ENCODE results near the gene AKR1D1. TPM values are rescaled to one million over a fixed set of nuclear protein-coding genes. Genes with fewer than 3 reads are reported as not detected.

AKR1D1 gene
- total RNA-seq, 1 donor from 2014 or later = not detected

DNA sequence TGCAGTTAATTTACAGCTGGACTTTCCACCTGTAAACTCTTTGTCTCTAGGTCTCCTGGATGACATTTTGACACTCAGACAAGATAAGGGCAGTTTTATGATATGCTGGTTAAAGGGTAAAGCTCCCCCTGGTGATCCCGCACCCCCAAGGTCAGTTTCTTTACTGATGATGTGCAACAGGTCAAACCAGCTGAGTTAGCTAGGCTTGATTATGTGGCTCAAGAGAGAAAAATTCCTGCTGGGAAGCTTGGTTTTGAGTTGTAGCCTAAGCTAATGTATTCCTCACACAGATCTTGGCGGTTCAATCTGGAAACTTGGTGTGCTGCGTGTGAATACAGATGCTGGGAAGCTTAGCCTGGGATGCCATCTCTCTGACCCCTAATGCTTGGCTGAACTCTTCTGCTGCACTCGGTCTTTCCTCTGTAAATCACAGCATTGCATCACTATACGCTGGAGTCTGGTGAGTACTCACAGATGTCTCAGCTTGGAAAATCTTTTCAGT lies 11.4 kb upstream of the AKR1D1 start:
- TF ChIP-seq, protein P1, sequence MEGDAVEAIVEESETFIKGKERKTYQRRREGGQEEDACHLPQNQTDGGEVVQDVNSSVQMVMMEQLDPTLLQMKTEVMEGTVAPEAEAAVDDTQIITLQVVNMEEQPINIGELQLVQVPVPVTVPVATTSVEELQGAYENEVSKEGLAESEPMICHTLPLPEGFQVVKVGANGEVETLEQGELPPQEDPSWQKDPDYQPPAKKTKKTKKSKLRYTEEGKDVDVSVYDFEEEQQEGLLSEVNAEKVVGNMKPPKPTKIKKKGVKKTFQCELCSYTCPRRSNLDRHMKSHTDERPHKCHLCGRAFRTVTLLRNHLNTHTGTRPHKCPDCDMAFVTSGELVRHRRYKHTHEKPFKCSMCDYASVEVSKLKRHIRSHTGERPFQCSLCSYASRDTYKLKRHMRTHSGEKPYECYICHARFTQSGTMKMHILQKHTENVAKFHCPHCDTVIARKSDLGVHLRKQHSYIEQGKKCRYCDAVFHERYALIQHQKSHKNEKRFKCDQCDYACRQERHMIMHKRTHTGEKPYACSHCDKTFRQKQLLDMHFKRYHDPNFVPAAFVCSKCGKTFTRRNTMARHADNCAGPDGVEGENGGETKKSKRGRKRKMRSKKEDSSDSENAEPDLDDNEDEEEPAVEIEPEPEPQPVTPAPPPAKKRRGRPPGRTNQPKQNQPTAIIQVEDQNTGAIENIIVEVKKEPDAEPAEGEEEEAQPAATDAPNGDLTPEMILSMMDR (IDR thresholded peaks at IDR 0.05; ENCODE audit: unreplicated experiment) = no peak
- no peak overlapping the region for H3K4me3 Mint-ChIP-seq (ENCODE audit: unreplicated experiment)
- H3K36me3 Mint-ChIP-seq (ENCODE audit: low read depth, unreplicated experiment) = no peaks in the 10 kb centered on the region
- no peaks in the 10 kb centered on the region for H3K9me3 Mint-ChIP-seq (ENCODE audit: unreplicated experiment)
- H3K27ac Mint-ChIP-seq (ENCODE audit: unreplicated experiment) = no peak overlapping the region
- no peak for DNase-seq (ENCODE audit: low spot score)
- H3K4me1 Mint-ChIP-seq (ENCODE audit: unreplicated experiment) = no peaks in the 10 kb centered on the region
- H3K27me3 Mint-ChIP-seq (ENCODE audit: unreplicated experiment) = no peaks in the 10 kb centered on the region

GRCh38 chr7:138065827-138066226 lies 10.4 kb upstream of the AKR1D1 start:
- Mint-ChIP-seq H3K36me3 (ENCODE audit: low read depth, unreplicated experiment) (no peaks in the 10 kb centered on the region), H3K4me3 (ENCODE audit: unreplicated experiment) (no peak overlapping the region)

GRCh38 chr7:138066954-138067394 lies 9.3 kb upstream of the AKR1D1 start:
- DNase-seq (ENCODE audit: low spot score) = no peak
- no peak overlapping the region for H3K27ac Mint-ChIP-seq (ENCODE audit: unreplicated experiment)
- H3K9me3 Mint-ChIP-seq (ENCODE audit: unreplicated experiment) = no peaks in the 10 kb centered on the region
- H3K36me3 Mint-ChIP-seq (ENCODE audit: low read depth, unreplicated experiment) = no peaks in the 10 kb centered on the region
- H3K4me3 Mint-ChIP-seq (ENCODE audit: unreplicated experiment) = no peak overlapping the region
- no peaks in the 10 kb centered on the region for H3K27me3 Mint-ChIP-seq (ENCODE audit: unreplicated experiment)
- H3K4me1 Mint-ChIP-seq (ENCODE audit: unreplicated experiment) = no peaks in the 10 kb centered on the region
- TF ChIP-seq, protein P1 (IDR thresholded peaks at IDR 0.05; ENCODE audit: unreplicated experiment) = no peak

More at GRCh38 chr7:138065827-138066226, 10.4 kb upstream of the AKR1D1 start:
- no peak for DNase-seq (ENCODE audit: low spot score)
- Mint-ChIP-seq H3K9me3 (ENCODE audit: unreplicated experiment) (no peaks in the 10 kb centered on the region), H3K4me1 (ENCODE audit: unreplicated experiment) (no peaks in the 10 kb centered on the region), H3K27ac (ENCODE audit: unreplicated experiment) (no peak overlapping the region), H3K27me3 (ENCODE audit: unreplicated experiment) (no peaks in the 10 kb centered on the region)
- TF ChIP-seq, protein P1 (IDR thresholded peaks at IDR 0.05; ENCODE audit: unreplicated experiment) = no peak

DNA sequence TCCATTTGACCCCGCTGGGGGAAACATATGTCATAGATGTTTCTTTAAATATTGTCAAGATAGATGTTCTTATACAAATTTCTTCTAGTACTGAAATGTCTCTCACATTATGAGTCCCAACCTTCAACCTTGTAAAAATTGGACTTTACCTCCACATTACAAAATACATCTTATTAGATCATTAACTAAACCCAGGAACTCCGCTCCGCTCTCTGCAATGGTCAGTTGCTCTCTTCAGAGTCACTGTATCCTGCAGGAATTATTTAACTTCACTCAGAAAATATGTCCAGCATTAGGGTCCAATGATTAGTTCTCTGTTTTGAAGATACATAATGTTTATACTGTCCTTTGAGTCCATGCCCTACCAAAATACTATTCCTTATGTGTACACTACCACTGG lies 8.5 kb upstream of the AKR1D1 start:
- Mint-ChIP-seq H3K4me3 (ENCODE audit: unreplicated experiment) (no peak overlapping the region), H3K27ac (ENCODE audit: unreplicated experiment) (no peak overlapping the region), H3K4me1 (ENCODE audit: unreplicated experiment) (no peaks in the 10 kb centered on the region), H3K9me3 (ENCODE audit: unreplicated experiment) (no peaks in the 10 kb centered on the region), H3K27me3 (ENCODE audit: unreplicated experiment) (no peaks in the 10 kb centered on the region), H3K36me3 (ENCODE audit: low read depth, unreplicated experiment) (no peaks in the 10 kb centered on the region)
- TF ChIP-seq, protein P1 (IDR thresholded peaks at IDR 0.05; ENCODE audit: unreplicated experiment) = no peak
- DNase-seq (ENCODE audit: low spot score) = no peak

- H3K27ac Mint-ChIP-seq (ENCODE audit: unreplicated experiment) = no peak overlapping the region
- no peaks in the 10 kb centered on the region for H3K4me1 Mint-ChIP-seq (ENCODE audit: unreplicated experiment)
- TF ChIP-seq, protein P1 (IDR thresholded peaks at IDR 0.05; ENCODE audit: unreplicated experiment) = no peak
- no peaks in the 10 kb centered on the region for H3K9me3 Mint-ChIP-seq (ENCODE audit: unreplicated experiment)
- no peak overlapping the region for H3K4me3 Mint-ChIP-seq (ENCODE audit: unreplicated experiment)
- peaks cover 5% of the 10 kb centered on the region for H3K36me3 Mint-ChIP-seq (ENCODE audit: low read depth, unreplicated experiment)
- no peaks in the 10 kb centered on the region for H3K27me3 Mint-ChIP-seq (ENCODE audit: unreplicated experiment)
- no peak for DNase-seq (ENCODE audit: low spot score)
These were observed 5.4 kb upstream of the AKR1D1 start for GRCh38 chr7:138070908-138071307.
